HTERT RPE-1 (cell line): ENCODE results near the gene RERE.

Experiments used
- in situ Hi-C: fragments of 300-500 bp; cut with MboI; formaldehyde crosslinking; loops from 4 replicates; pipeline ENCODE4 v1.14.3; 2020; ENCODE audit warnings: low sequenced_read_pairs

The RERE gene

GRCh38 chr1:8359617-8360481 lies 457.6 kb downstream of the RERE start:
- in situ Hi-C loops = no loop called here

GRCh38 chr1:8358897-8359616 lies 458.4 kb downstream of the RERE start:
- in situ Hi-C loops = no loop called here

DNA sequence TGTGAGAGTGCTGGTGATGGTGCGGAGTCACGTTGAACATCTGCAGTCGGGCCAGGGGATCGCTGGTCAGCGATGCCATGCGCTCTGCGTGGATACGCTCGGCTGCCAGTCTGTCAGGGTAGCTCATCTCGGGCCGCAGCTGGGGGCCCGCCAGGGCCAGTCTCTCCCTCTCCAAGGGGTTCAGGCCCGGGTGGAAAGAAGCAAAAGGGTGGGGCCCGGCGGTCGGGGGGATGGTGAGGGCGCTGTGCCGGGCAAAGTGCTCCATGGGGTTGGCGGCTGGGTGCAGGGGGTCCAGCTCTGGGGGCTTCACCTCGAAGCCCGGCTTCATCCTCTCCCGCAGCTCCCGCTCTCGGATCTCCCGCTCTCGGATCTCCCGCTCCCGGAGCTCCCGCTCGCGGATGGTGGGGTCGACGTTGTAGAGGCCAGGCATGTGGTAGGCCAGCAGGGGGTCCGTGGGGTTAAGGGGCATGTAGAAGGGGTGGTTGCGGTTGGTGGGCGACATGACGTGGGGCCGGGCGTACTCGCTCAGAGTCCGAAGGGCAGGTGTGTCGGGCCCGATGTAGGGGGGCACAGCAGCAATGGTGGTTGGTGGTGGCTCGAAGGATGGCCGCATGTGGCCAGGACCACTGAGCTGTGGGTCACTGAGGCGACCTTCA lies 459.1 kb downstream of the RERE start:
- in situ Hi-C loops = no loop called here

DNA sequence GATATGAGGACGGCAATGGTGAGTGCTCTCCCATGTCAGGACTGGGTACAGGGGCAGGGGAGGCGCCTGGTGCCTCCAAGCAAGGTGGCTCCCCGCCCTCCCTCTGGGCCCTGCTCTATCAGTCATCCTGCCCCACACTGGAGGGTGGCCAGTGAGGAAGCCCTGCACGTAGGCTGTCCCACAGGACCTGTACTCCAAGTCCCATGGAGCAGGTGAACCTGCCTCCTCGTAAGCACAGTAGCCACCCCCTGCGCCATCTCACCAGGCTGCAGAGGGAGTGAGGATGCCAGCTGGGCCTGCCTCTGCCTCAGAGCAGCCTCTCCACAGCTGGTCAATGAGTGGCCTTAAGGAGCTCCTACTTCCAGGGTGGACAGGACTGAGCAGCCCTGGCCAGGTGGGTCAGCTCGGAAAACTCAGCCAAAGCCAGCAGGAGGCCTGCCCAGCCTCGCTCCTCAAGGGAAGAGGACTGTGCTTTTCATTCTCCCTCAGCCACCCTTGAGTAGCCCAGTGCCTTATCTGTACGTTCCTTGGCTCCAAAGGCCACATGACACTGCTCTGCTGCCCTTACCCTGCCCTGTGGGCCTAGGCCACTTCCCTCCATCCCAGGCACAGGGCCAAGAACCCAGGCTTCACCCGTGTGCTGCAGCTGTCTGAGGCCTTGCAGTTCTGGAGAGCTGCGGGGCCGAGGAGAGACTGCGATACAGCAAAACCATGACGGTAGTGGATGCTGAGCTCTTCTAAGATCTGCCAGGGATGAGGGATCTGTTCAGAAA lies 459.9 kb downstream of the RERE start:
- in situ Hi-C loops = no loop called here

DNA sequence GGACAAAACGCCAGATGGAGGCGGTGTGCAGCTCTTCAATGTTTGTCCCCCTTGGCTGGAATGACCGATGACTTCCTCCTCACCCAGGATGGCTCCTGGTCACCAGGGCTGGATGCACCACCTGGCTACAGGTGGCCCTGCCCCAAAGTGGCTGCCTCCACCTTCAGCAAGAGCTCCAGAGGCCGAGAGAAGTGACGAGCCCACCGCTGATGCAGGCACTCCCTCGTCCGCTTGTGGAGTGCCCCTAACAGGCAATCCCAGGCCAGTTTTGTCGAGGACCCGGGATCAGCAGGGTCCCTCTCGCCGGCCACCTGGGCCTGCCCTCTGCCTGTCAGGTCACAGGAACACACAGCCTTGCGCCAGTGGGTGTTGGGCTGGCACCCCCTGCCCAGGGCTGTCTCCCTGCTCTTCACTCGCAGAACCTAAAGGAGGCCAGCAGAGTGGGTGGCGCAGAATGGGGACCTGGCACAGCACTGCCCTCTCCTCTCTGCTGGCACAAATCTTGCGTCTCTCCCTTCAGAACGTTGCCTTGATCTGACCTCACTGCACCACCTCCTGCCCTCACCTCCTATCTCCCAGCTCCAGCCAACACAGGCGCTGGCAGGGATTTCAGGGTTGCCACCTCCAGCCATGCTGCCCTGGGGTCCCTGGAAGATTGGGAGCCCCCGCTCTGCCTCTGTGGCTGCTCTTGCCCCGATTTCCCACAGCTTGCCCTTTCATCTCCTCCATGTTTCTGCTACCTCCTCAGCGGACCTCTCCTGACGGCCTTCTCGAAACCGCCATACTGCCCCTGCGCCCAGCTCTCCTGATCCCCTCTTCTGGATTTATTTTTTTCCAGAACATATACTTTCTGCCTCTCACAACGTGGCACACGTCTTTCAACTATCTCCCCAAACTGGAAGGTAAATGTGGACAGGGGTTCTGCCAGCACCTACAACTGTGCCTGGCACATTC lies 460.9 kb downstream of the RERE start:
- in situ Hi-C loops = no loop called here

GRCh38 chr1:8355439-8356255 lies 461.8 kb downstream of the RERE start:
- in situ Hi-C loops = no loop called here

DNA sequence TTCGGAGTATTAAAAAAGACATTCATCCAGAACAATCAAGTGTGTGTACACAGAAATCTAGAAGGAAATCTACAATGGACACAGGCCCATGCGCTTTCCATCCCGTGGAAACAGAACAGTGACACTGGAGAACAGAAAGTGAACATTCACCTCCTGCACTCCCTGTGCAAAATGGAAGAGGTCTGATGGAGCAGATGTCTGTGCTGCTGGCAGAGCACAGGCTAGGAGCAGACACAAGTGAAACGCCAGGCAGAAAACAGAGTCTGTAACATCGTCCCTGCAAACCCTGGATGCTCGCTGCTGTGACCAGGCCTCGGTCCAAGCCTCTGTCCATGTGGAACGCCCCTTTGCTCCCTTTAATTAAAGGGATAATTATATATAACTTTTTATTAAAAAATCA lies 463.4 kb downstream of the RERE start:
- in situ Hi-C loops = no loop called here

DNA sequence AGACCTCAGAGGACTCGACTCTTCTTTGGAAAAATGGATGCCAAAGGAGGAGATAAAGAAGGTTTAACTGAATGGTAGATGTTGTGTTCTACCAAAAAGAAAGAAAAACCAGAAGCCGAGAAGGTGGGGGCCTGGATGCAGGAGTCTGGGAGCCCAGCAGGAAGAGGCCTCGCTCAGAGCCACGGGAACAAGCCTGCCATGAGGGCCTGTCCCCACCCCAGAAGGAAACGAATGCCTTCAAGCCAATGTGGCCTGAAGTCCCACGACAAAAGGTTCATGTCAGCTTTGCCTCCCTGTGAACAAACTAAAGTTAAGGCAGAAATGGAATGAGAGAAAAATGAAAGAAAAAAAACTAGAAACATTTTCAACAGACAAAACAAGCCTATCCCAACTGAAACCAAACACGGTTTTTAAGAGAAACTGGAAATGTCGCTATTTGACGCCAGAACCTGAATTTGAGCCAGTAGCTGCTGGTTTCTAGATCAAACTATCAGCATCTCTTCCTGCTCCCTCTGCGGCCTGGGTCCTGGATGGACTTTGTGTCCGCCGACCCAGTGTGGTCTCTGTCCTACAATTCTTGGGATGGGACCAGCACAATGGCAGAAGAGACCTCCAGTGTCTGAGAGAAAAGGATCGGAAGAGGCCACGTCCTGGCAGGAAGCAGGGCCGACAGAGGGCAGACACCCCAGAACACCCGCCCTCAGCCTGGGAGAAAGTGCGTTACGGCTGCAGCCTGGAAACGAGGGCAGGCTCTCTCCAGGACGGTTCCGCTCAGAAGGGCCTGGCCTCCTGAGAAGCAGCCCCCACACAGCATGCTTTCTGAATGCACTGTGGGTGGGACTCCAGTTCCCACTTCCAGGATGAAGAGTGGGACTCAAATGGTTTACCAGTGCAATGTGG lies 464.3 kb downstream of the RERE start:
- in situ Hi-C loops = no loop called here

DNA sequence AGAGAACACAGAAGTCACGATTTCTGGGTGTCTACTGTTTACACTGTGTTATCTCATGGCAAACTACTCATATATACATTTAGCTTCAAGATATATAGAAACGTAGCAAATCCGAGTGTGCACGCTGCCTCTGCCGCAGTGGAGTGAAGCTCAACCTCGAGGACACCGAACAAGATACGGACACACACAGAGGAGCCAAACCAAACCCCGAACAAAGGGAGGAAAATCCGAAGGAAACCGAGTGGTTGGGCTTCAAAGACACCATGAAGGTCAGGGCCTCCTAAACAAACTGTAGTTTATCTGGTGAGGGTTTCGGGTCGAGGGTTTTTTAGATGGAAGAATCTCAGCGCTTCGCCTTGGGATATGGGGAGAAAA lies 465.0 kb downstream of the RERE start:
- in situ Hi-C loops = no loop called here

- in situ Hi-C loops = no loop called here
These were observed 465.6 kb downstream of the RERE start for GRCh38 chr1:8351693-8352470.

DNA sequence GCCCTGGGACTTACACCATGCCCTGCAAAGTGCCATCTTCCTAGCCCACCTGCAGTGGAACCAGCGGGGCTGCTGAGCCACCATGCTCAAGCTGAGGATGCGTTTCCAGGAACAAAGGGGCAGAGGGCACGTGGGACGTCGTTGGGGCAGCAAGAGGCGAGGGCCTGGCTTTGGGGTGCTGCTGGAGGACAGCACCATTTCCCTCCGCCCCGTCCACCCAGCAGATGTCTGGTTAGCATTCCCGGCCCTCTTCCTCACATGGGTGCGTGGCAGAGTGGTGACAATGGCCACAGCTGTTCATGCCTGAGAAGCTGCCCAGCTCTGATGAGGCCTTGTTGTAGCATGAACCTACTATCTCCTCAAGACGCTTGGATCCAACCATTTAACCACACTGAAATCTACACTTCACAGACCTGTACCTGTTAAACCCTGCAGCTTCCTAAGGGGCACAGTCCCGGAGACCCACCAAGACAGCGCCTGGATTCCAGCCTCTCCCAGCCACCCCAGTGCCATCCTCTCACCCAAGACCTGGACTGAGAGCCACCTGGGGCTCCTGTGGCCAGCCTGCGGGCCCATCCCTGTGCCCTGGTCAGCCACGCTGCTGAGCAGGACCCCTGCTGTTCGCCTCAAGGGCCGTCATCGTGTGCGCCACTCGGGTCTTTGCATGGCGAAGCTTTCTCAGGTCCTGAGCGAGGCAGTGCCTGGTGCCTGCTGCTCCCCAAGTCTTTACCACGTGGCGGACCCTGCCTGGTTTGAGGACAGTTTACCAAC lies 466.3 kb downstream of the RERE start:
- in situ Hi-C loops = no loop called here

DNA sequence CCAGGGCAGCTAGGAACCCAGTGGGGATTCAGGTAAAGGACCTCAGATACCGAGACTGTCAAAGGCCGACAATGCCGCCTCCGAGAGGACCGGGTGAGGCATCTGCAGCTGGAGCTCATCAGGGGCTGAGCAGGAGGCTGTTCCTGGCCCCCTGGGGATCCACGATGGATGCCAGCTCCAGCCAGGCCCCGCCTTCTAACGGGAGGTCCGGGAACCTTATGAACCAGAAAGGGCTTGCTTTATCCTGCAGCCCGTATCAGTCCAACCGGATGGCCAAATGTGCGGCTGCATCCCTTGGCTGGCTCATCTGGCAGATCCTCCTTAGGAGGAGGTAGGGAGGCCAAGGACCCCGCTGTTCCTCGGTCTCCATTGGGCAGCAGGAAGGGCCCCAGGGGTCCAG lies 467.5 kb downstream of the RERE start:
- in situ Hi-C loops = no loop called here

DNA sequence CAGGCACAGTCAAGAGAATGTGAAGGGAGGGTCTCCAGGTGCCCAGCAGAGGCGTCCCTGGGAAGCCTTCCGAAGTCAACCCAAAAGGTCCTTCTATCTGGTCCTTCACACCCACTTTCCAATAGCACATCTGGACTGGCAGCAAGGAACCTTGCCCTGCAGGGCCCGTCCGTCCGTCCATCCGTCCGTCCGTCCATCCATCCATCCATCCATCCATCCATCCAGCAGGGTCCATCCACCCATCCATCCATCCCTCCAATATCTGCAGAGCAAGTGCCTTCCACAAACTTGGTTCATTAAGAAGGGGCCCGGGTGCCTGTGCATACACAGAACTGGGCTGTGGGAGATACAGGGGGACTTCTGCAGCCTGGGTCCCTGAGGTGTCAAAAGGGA lies 468.0 kb downstream of the RERE start:
- in situ Hi-C loops = no loop called here

DNA sequence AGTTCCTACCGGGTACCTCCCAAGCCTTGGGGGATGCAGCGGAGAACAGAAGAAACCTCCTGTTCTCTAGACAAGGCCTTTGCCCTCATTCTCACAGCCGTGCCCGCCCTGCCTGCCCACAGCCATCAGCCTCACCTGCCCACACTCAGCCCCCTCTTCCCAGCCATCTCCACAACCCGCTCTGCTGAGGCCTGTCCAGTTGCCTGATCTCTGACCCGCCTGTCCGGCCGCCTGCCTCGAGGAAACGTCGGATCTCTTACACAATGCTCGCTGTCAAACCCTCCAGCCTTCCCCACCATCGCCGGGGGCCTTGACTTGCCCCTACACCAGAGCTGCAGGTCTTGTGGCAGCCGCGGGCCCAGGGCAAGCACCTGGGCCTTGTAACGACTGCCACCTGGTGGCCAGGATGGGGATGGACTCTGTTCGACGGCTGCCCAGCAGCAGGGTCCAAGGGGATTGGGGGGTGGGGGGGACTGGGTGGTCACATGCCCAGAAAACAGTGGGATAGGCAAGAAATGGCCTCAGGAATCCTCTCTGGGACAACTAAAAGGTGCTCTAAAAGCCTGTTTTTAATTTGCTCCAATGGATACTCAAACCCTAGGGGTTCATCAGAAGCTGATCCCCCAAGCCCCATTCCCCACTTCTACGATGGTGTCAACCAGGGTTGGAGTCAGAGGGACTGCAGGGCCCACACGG lies 468.5 kb downstream of the RERE start:
- in situ Hi-C loops = no loop called here

DNA sequence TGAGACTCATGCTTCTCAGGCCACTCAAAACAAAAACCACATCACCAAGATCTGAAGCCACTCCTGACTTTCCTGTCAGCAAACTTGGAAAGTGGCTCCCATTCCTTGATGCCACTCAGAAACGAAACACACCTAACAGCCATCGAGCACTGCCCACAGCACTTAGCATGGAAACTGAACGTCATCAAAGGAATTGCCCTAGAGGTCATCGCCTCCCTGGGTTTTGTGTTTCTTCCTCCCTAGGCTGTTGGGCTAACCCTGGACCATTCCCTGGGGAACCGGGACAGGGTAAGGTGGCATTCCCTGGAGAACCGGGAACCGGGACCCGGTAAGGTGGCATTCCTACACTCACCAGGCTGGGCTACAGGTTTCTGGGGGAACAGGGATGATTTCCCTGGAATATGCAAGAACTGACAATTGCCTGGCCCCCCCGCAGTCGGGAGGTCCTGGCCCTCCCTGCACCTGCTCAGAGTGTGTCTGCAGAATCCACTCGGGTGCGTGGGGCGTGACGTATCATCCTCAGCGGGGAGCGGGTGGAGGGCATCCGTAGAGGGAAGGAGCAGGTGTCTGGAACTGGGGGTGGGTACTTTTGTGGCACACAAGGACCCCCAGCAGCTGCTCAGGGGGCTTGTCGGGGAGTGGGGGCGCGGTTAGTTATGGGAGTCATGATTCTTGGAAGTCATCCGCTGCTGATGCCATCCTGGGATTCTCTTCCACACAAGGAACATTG lies 469.2 kb downstream of the RERE start:
- in situ Hi-C loops = no loop called here
